Endothelial cell of hepatic sinusoid (primary cell): ENCODE results near the gene DOP1A.

Experiments used
- in situ Hi-C: cut with HindIII; loops from 2 replicates; pipeline ENCODE4 v1.10.0; 2017; ENCODE audit warnings: low sequenced_read_pairs

The DOP1A gene

DNA sequence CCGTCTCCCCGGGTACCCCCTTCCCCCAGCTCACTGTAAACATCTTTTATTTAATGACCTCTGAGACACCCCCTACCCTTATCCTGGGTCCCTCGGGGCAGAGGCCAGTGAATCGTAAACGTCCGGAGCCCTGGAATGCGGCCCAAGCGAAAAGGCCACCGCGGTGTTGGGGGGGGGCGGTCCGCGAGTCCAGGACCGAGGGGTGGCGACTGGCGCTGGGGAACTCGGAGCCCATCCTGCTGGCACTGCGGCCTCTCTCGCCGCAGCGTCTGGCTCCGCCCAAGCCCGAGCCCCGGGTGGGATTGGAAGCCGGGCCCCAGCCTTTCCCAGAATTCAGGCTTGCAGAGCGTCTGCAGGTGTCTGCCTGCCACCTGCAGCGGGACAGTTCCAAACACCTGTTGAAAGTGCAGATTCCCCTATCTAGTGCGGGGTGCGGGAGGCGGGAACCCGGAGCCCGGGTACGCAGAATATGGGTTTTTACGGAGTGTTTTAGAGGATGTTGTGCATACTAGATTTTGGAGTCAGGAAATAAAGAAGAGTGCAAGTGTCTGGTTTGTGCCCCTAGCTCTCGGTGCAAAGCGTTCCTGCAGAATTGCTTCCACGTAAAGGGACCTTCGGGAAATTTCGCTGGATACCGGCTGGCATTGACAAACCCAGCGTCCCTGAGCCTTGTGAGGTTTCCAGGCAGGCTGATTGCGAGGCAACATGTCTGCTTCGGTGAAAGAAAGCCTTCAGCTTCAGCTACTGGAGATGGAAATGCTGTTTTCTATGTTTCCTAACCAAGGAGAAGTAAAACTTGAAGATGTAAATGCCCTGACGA lies 126.5 kb downstream of the DOP1A start:
- in situ Hi-C loops, result no loop called here

DNA sequence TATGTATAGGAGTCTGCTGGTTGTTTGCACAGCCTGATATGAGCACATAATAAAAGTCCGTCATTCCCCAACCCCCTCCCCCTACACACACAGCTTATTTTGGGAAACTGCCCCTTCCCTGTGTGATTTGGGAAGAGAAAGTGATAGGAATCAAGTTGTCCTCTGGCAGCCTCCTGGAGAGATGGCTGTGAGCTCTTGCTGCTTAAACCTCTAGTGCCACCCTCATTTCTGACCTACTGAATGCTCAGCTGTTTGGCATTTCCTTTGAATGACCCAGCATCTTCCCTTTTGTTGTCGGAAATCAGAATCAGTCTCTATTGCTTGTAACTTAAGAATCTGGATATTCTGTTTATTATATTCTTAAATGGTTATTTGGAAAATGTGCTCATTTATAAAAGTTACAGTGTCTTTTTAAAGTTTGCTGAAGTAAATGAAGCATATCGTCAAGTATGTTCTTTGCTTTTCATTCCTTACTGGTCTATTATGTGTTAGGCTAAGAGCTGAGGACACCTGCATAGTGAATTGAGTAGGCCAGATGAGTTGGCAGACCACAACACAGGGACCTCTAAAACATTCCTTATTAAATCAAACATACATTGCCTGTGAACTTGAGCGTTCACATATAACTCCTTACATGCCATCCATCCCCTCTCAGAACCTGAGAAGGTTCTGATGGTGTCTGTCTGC lies 131.2 kb downstream of the DOP1A start:
- in situ Hi-C loops, result no loop called here

DNA sequence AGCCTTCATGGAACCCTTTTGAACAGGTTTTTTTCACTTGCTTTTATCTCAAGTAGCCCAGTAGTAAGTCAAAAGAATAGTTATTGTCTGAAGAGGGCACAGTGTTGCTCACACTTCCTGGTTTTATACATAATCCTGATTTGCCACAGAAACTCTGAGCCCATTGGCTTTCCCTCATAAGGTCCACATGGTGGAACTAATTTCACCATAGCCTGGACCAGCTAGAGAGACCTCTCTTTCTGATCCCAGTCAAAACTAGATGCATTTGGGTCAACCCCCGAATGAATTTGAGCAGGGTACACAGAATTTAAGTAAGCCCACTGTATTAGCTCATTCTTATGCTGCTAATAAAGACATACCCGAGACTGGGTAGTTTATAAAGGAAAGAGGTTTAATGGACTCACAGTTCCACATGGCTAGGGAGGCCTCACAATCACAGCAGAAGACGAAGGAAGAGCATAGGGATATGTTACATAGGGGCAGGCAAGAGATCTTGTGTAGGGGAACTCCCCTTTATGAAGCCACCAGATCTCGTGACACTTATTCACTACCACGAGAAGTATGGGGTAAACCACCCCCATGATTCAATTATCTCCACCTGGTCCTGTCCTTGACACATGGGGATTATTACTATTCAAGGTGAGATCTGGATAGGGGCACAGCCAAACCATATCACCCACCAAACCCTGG lies 131.8 kb downstream of the DOP1A start:
- in situ Hi-C loops, result no loop called here

GRCh38 chr6:83199863-83200225 lies 132.4 kb downstream of the DOP1A start:
- in situ Hi-C loops, result loop anchor here (25.0 kb wide), 2 partner anchors 113 to 963 kb away; partner anchors contain the start of gene IBTK

GRCh38 chr6:83202031-83202430 lies 134.6 kb downstream of the DOP1A start:
- in situ Hi-C loops, result loop anchor here (25.0 kb wide), 2 partner anchors 115 to 965 kb away; partner anchors contain the start of gene IBTK

DNA sequence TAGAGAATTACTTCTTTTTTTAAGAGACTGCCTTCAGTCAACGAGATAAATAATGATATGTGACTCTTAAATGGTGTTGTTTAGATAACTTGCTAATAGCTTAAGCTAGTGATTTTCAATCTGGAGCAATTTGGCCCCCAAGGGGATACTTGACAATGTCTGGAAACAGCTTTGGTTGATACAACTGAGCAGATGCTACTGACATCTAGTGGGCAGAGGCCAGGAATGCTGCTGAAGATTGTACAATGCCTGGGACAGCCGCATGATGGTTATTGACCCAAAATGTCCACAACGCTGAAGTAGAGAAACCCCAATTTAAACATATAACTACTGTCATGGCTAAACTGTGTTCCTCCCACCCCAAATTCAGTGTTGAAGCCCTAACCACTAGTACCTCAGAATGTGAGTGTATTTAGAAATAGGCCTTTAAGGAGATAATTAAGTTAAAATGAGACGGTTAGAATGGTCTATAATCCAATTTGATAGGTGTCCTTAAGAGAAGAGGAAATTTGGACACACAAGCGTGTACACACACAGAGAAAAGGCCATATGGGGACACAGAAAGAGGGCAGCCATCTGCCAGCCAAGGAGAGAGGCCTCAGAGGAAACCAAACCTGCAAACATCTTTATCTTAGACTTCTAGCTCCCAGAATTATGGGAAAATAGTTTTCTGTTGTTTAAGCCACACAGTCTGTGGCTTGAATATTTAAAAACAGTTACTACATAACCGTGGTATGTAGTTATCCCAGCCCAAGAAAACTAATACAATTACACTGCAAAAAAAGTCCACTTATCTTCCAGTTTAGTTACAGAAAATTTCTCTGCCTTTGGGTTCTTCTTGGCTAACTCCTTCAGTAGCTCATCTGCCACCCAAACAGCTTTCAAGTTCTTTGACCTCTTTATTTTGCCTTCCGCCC lies 147.9 kb downstream of the DOP1A start:
- in situ Hi-C loops, result loop anchor here (25.0 kb wide), 2 partner anchors 128 to 978 kb away; partner anchors contain the start of gene IBTK

DNA sequence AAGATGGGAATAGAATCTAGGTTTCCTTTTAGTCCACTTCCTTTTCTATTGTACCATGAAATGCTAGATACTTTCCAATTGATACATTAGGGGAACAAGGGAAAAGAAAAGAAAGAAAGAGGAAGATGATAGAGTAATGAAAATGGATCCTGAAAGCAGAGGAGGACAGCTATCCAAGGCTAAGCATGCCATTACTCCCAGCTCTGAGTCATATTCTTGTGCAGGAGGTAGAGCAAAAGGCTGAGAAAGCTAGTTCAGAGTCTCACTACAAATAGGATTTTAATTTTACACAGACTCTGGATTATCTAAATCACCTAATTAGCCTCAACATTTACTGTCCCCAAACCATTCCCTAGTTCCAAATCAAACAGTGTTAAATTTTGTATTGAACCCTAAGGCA lies 149.3 kb downstream of the DOP1A start:
- in situ Hi-C loops, result loop anchor here (25.0 kb wide), 2 partner anchors 130 to 980 kb away; partner anchors contain the start of gene IBTK
